HG03342 (cell line): ENCODE data around the gene CCDC142.
"Not testable (repeated sequence)": the region's sequence is repeated elsewhere in the genome, so short reads cannot be mapped to it uniquely, and the experiment has no call there.

ENCODE experiments used
- ATAC-seq: cut with Tn5 transposase; IDR thresholded peaks from one replicate; pipeline ENCODE4 v1.9.1; 2021; ENCODE audit warnings: mild to moderate bottlenecking, moderate library complexity; ENCODE audit not compliant: unreplicated experiment

Gene CCDC142

GRCh38 chr2:74500578-74500946, 17.8 kb upstream of the CCDC142 start:
- ATAC-seq: no peak

DNA sequence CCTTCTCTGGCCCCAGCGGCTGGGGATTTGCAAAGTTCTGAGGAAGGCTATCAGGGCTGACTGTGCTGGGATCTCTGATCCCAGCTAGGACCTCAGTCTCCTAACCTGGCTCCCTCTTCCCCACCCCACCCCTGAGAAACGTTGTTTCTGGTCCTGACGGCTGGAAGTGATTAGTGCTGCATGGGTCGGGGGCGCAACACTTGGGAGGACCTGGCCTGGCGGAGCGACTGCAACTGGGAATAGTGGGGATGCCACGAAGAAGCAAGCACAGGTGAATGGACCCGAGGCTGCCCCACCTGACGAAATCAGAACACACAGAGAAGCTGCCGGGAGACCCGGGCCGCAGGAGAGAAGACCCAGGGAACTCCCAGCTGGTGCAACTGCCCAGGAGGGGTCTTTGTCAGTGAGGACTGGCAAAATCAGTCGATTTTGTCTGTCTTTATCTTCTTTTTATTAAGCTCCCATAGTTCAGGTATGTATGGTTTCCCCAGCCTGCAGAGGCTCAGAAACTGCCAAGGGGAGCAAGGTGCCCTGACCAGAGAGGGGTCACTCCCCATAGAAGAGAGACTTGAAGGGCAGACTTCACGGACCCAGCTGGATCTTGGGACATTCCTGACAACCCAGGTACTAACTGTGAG, 17.3 kb upstream of the CCDC142 start:
- ATAC-seq: no peak

DNA sequence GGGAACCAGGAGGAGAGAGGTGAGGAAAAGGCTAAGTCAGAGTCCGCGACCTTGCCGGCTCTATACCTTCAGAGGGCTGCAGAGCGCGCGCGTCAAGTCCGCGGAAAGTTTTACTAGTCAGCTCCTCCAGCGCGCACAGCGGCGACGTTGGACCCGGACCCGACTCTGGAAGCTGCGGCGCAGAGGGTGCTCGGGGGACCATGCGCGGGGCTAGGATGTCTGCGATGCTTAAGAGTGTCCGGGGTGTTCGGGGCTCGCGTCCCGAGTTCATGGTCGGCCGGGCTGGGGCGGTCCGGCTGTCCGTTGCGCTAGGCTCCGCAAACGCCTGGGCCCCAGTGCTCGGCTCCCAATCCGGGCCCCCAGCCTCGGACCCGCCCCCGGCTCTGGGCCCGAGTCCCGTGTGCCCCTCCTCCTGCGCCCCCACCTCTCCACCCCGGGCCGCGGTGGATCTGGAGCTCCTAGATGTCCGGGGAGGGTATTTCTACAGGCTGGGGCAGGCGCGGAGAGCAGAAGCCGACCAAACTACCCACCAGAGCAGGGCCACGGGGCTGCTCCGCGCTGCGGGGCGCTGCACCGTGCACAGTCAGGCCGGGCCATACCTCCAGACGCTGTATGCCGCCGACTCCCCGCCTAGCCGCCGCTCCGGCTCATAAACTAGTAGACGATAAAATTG, 16.6 kb upstream of the CCDC142 start, which contains the start of gene LBX2:
TSS of gene LBX2 (minus strand) at position 337 of the 673 bp plus-strand sequence. CDS start at position 271, 66 bp downstream.
- no peak for ATAC-seq

GRCh38 chr2:74498500-74499266, 15.9 kb upstream of the CCDC142 start:
- ATAC-seq: no peak

GRCh38 chr2:74497777-74498499, 15.1 kb upstream of the CCDC142 start:
- ATAC-seq: no peak

DNA sequence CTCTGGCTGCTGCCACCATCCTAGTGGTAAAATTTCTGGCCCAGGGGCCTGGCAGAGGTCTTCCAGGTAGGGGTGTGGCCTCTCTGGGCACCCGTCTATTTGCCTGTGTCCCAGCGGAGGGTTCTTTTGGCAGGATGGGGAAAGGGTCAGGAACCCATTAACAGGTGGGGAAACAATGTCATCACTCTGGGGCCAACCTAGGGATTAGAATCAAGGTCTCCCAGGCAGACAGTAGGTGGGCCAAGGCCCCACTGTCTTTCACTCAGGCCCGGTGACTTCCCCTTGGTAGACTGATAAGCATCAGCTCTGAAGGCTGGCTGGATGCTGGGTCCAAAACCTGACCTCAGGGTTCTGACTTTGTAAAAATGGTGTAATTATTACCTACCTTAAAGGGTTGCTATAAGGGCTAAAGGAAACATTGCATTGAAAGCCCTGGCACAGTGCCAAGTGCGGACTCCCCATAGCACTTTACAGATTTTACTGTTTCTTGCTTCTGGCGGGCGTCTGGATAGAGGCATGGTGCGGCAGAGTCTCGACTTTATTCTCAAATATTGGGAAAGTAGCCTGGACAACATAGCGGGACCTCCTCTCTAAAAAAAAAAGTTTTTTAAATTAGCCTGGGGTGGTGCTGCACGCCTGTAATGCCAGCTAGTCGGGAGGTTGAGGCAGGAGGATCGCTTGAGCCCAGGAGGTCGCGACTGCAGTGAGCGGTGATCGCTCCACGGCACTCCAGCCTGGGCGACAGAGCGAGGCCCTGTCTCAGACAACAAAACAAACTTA, 14.4 kb upstream of the CCDC142 start:
- no peak for ATAC-seq

DNA sequence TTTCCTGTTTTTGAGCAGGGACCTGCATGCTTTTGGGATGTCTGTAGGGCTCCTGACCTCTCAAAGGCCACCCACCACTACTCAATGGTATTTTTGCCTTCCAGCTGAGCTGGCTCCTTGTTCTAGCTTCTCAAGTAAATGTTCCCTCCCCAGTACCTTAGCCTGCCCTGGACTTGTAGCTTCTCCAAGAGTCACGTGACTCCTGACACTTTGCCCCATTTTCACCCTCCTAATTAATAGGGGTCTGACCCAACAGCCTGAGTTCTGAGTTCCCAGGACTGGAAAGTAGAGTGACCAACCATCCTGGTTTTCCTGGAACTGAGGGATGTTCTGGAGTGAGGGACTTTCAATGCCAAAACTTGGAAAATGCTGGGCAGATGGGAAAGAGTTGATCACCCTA, 12.6 kb upstream of the CCDC142 start:
- ATAC-seq: no peak

DNA sequence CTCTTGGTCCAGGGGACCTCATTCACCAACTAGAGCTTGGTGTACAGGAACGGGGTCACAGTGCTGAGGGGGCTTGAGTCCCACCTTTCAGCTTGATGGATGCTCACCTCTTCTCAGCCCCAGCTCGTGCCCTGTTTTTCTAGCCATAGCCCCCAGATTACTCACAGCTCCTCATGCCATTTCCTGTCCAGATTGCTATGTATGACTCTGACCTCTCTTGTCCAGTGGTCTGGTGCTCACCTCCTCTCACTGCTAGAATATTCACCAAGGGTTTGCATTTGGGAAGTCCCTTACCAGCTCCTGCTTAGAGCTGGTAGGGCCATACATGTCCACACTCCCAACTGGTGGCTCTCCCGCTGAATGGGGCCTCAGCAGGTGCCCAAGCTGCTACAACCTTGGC, 10.7 kb upstream of the CCDC142 start:
- ATAC-seq: no peak

GRCh38 chr2:74491648-74492544, 9.1 kb upstream of the CCDC142 start:
- ATAC-seq: no peak

- no peak for ATAC-seq
Measured at GRCh38 chr2:74489906-74490305, 7.1 kb upstream of the CCDC142 start.

- ATAC-seq: no peak
Measured at GRCh38 chr2:74488643-74489481, 6.1 kb upstream of the CCDC142 start.

DNA sequence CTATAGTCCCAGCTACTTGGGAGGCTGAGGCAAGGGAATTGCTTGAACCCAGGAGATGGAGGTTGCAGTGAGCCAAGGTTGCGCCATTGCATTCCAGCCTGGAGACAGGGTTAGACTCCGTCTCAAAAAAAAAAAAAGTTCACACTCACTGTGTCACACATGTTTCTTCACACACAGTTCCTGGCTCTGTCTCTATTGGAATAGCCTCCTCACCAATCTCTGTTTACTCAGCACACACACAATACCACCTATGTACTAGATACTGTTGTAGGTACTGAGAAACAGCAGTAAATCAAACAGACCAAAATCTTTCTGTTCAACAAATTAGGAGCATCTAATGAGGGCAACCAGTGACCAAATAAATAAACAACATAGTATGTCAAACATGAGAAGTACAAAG, 3.3 kb upstream of the CCDC142 start:
- no peak for ATAC-seq

DNA sequence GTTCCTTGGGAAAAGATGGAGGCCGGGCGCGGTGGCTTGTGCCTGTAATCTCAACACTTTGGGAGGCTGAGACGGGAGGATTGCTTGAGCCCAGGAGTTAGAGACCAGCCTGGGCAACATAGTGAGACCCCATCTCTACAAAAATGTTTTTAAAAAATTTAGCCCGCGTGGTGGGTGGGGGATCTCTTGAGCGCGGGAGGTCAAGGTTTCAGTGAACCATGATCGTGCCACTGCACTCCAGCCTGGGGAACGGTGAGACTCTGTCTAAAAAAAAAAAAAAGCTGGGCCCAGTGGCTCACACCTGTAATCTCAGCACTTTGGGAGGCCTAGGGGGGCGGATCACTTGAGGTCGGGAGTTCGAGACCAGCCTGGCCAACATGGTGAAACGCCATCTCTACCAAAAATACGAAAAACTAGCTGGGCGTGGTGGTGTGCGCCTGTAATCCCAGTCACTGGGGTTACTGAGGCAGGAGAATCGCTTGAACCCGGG, 922 bp upstream of the CCDC142 start:
- not testable (repeated sequence) for ATAC-seq

GRCh38 chr2:74481961-74482800, 617 bp downstream of the CCDC142 start:
- peak; percentile 31 for ATAC-seq

DNA sequence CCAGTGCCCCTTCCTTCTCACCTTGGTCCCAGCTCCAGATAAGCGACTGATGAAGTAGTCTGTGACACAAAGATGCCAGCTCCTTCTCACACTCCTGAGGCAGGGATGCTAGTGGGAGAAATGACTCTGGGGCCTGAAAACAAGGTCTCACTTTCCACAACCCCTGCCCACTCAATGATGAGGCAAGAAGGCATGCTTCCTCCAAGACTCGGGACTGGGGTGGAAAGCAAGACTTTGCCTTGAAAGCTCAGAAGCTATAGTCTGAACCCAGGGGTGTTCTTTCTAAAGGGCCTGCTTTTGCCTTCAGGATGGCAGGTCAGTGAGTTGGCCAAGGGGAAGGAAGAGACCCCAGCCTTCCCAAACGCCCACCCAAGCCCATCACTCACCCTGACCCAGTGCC, 1.4 kb downstream of the CCDC142 start:
- no peak for ATAC-seq

DNA sequence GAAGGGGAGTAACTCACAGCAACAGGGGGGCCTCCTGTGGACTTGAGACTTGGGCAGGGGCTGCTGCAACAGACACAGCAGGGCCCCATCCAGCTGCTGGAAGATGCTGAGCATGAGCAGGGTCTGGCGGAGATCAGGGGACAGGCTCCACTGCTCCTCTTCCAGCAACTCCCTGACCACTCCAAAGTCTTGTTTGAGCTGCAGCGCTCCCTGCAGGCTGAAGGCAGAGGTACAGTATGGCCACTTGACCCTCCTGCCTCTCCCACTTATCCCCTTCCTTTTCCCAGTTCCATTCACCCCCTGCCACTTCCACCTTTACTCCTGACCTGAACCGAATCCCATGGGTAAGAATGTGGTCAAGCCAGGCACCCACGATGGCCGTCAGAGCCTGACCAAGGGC, 7.9 kb downstream of the CCDC142 start:
- ATAC-seq: no peak

GRCh38 chr2:74474481-74474880, 8.3 kb downstream of the CCDC142 start:
- ATAC-seq: no peak

- no peak for ATAC-seq
Measured at GRCh38 chr2:74472945-74473258, 9.9 kb downstream of the CCDC142 start.
